ENCODE results near the gene GPR153.
A peak's percentile ranks its signal among the peaks of the same experiment; 100 is the strongest.

The GPR153 gene

GRCh38 chr1:6247651-6248050 is 13.2 kb downstream of the GPR153 start:
- no peak for DNase-seq

GRCh38 chr1:6246497-6247467 is 14.1 kb downstream of the GPR153 start:
- DNase-seq = peak; percentile 87

GRCh38 chr1:6245869-6246496 is 14.9 kb downstream of the GPR153 start:
- DNase-seq = peak; percentile 52

GRCh38 chr1:6245086-6245868 is 15.6 kb downstream of the GPR153 start:
- DNase-seq = peak; percentile 87

DNA sequence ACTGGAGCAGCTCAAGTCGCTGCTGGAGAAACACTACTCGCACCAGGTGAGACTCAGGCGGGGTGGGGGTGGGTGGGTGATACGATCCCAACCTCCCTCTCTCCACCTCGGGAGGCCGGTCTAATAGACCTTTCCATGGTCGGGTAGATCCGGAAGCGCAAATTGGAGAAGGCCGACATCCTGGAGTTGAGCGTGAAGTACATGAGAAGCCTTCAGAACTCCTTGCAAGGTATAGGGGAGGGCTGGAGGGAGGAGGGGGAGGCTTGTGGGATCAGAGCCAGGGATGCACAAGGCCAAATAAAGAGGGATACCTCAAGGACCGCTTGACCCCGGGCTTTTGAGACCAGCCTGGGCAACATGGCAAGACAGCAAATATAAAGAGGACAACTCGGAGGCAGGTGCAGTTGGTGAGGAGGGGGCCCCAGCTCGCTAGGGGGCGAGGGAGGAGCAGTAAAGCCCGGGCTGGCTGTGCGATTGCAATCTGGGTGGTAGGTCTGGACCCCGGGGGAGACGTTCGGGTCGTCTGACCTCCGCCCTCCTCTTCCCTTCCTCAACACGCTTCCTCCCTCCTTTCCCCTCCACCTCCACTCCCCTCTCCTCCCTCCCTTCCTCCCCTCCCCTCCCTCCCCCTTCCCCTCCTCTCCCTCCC is 16.4 kb downstream of the GPR153 start:
- DNase-seq = no peak

GRCh38 chr1:6243993-6244392 is 16.9 kb downstream of the GPR153 start, which contains the start of gene HES3:
Gene HES3 (plus strand): TSS chr1:6244179. CDS start chr1:6244366, 187 bp downstream.
- no peak for DNase-seq

DNA sequence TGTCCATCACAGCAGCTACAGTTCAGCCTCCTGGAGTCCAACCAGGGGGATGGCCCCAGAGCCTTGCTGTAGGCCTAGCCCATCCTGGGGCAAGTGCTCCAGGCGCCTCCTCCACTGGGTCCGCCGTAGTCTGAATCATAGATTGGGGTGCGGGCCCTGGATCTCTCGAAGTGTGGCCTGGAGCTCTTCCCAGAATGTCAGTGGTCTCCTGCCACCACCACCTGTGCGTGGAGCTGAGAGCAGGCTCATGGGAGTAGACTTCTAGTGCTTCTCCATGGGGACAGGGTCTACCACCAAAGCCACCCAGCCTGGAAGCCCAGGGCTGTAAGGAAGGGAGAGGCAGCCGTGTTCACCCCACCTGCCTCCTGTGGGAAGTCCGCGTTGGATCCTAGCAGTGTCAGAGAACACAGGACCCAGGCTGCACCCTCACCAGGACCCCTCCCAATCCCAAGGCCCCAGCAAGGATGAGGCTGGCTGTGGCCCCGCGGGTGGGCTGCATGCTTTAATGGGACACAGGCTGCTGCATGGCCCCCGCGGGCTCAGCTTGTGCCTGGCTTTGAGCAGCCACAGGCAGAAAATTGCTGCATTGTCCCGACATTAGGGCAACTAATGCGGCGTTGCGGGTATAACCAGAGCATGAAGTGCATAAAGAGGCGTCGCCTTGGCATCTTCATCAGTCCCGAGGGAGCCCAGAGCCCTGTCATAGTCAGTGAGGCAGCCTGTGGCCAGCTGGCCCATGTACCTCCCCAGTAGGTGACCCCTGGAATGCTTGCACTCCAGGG is 17.7 kb downstream of the GPR153 start:
- no peak for DNase-seq

- DNase-seq = peak; percentile 57
These were observed 18.8 kb downstream of the GPR153 start for GRCh38 chr1:6241887-6242740.

DNA sequence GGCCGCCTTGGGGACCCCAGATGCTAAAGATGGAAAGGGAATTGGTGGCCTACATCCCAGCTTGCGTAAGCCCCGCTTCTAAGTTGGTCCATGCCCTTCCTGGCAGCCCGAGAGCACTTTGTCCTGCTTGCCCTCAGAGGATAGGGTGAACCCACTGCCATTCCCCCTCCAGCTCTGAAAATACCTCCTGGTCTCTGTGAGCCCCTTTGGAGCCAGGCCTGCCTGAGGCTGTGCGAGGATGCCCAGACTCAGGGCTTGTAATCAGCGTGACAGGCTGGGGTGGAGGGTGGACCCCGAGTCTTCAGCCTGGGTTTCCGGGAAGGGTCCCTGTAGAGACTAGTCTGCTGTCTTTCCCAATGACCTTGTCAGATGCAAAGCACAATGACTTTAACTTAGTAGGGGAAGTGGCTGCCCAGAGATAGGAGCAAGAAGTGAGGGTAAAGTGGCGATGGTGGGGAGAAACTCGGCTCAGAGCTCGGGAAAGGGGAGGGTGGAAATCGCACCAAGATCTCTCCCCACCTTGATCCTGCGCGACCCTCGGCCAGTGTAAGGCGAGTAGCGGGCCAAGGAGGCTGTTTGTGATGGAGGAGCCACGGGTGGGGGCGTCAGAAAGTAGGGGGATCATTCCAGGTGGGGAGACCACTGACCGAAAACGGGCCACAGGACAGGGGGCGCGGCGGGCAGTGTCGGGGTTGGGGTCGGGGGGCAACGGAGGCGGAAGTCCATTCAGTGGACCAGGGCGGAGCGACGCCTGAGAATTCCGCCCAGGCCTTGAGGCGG is 19.6 kb downstream of the GPR153 start:
- no peak for DNase-seq

DNA sequence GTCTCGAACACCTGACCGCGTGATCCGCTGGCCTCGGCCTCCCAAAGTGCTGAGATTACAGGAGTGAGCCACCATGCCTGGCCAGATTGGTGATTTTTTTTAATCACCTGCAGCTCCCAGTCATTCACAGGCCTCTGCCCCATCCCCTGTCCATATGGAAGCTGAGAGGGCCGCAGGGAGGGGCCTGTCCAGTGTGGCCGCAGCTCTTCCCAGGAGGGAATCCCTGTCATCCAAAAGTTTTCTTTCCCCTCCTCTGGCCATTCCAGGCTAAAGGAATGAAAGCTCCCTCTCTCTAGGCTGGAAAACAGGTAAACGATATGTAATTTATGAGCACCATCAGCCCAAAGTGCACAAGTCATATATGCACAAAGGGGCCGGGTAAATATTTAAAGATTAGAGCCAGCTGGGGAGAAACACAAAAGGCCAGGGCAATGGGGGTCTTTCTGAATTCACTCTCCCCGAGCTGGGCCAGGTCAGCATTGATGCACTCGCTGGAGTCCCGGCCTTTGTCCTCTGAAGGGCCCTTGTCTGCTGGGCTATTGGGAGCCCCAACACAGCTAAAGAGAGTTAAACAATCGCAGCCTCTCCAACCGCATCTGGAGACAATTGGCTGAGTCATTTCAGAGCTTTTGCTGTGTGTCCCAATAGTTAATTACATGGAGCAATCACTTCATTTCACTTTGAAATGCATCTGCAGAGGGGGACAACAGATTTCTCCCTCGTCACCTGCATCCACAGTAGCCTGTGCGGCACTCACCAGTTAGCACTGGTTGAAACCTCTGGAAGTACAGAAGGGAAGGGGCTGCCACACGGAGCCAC is 20.7 kb downstream of the GPR153 start:
- no peak for DNase-seq

- DNase-seq = no peak
These were observed 21.6 kb downstream of the GPR153 start for GRCh38 chr1:6239213-6239752.

GRCh38 chr1:6237093-6237492 is 23.8 kb downstream of the GPR153 start:
- DNase-seq = no peak

GRCh38 chr1:6235296-6235677 is 25.6 kb downstream of the GPR153 start:
- DNase-seq = no peak

DNA sequence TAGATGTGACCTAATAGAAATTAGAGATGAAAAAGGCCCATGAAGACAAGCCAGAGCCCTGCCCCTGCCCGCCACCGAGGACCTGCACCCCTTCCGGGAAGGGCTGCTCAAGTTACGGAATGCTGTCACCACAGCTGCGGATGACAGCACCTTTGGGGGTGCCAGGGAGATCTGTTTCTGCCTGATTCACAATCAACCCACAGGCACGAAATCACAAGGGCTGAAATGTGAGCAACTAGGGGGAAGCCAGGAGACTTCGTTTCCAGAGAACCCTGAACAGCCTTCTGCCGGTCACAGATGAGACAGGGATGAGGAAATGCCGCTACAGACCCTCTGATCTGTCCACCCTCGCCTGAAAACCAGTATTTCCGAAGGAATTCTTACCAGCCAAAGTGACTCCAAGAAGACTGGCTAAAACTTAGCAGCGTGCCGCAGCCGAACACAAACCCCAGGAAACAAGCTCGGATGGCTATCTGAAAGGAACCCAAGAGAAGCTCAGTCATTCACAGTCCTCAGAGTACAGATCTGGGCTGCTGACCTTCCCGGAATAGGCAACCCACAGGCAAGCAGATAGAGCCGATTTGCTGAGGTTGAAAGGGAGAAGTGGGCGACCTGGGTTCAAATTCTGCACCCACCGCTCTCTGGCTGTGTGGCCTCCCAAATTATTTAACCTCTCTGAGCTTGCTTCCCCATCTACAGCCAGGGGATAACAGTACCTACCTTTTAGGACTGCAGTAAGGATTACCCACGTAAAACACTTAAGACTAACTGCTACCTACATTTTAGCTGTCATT is 26.2 kb downstream of the GPR153 start:
- no peak for DNase-seq

GRCh38 chr1:6233376-6233775 is 27.5 kb downstream of the GPR153 start:
- DNase-seq = no peak

DNA sequence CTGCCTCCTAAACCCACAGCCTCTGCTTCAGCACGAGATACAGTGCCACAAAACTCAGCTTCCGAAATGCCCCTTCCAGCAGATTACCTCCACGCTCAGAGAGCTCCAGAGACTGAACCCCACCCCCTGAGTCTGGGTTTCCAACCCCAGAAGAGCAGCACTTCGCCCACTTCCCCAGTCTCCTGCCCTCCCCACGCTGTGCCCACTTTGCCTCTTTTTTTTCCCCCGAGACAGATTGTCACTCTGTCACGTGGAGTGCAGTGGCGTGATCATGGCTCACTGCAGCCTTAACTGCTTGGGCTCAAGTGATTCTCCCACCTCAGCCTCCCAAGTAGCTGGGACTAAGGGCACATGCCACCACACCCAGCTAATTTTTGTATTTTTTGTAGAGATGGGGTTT is 35.2 kb downstream of the GPR153 start:
- no peak for DNase-seq

- DNase-seq = no peak
These were observed 36.2 kb downstream of the GPR153 start for GRCh38 chr1:6224718-6225117.

DNA sequence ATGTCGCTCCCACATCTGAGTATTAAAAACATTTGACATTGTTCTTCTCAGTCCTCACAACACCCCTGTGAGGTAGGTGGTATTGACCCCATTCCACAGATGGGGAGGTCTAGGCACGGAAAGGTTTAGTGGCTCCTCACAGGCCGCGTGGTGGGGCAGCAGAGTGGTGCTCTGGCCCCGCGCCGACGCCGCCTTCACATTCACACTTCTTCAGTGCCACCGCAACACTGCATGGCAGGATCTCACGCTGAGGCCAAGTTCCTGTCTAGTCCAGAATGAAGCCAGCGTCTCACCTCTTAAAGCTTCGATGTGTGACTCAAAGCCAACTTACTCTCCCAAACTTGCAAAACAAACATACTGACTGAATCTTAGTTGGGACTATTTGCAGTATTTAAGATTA is 37.3 kb downstream of the GPR153 start:
- no peak for DNase-seq
